ENCODE measurements around the gene TUBGCP2. TPM values are rescaled to one million over a fixed set of nuclear protein-coding genes. Genes with fewer than 3 reads are reported as not detected.

TUBGCP2 gene
- total RNA-seq, 1 donor from 2014 or later, result 55.9 TPM

DNA sequence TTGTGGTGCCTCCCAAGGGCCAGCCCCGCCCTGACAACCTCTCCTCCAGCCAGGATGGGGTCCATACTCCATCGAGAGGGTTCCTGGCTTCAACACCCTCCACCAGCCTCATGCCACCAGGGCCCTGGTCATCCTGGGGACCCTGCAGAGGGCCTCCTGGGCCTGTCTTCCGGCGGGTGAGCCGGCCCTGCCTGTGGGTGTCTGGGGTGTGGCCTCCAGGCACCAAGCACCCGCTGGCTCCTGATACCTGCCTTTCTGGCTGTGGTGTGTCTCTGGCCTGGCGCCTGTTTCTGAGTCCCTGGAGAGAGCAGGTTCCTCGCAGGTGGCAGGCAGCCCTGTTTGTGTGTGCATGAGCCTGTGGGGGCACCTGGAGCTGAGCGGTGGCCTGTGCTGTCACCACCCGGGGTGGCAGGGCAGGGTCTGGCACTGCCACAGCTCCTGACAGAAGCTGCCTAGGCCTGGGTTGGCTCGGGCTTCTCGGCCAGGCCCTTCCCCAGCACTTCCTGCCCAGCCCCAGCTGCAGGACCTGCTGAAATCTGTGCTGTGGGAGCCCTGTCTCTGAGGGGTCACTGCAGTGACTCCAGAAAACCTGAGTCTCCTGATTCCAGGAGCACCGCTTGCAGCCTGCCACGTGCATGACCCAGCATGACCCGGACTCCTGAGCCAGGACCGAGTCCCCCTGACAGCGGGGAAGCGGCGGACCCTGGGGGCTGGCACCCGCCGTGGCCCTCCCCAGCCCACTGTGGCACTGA, 50.4 kb downstream of the TUBGCP2 start:
- DNase-seq (ENCODE audit: low spot score) (no peak), ATAC-seq (peak; percentile 0)
- intact Hi-C loops (cut with DNase I), result no loop called here

DNA sequence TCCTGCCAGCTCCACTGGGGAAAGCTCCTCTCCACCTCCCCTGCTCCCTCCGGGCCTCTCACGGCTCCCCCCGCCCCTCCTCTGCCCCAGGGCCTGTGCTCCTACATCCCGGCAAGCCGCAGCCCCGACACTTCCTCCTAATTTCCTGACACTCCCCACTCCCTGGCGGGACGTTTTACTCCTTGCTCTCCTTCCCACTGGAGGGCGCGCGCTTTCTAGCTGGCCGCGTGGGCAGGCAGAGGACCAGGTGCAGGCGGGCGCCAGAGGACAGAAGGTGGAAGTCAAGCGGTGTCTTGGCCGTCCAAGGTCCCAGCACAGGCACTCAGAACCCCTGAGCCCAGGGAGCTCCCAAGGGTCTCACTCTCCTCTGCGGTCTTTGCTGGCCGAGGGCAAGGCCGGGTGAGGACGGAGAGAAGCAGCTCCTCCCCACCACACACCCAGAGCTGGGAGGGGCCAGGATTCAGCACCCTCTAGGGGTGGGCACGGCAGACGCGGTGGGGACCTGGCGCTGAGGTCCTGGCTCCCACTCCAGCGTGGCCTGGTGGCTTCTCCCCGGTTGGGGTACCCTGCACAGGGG, 51.1 kb downstream of the TUBGCP2 start:
- ATAC-seq (peak; percentile 14), DNase-seq (ENCODE audit: low spot score) (peak; percentile 80)
- intact Hi-C loops (cut with DNase I), result no loop called here

DNA sequence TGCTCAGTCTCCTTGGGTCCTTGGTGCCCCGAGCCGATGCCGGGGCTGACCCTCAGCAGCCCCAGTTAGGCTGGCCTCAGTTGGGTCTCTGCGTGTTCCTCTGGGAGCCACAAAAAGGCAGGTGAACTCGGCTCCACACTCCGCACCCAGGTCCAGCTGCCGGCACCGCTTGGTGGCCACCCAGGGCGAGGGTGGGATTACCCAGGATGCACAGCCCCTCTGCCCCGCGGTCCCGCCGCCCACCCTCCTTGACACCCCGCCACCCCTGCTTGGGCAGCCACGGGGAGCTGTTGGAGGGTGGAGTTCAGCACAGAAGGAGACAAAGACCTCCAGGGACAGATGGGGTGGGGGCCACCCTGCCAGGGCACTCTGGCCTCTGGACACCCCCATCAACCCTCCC, 53.3 kb downstream of the TUBGCP2 start:
- ATAC-seq, result no peak
- intact Hi-C loops (cut with DNase I), result no loop called here
- no peak for DNase-seq (ENCODE audit: low spot score)

DNA sequence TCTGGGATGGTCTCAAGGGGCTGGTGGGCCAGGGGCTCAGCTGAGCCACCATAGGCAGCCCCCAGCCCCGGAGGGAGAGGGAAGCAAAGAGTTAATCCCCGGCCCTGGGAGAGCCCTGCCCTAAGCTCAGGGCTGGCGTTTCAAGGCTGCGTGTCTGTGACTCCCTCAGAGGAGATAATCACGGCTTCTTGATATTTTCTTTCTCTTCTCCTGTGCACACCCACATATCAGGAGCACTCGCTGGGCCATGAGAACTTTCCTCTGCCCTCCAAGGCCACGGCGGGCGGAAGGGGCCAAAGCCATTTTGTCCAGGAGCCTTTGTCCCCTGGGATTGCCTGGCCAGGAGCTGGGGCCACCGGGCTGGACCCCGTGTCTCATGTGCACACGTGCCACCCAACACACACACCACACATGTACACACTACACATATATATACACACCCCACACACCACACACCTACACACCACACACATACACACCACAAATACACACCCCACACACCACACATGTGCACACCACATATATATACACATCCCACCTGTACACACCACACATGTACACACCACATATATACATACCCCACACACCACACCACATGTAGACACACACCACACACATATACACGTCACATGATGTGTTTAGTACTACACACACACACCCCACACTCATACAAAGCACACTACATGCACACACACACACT, 54.1 kb downstream of the TUBGCP2 start:
- no peak for DNase-seq (ENCODE audit: low spot score)
- intact Hi-C loops (cut with DNase I), result no loop called here
- no peak for ATAC-seq

DNA sequence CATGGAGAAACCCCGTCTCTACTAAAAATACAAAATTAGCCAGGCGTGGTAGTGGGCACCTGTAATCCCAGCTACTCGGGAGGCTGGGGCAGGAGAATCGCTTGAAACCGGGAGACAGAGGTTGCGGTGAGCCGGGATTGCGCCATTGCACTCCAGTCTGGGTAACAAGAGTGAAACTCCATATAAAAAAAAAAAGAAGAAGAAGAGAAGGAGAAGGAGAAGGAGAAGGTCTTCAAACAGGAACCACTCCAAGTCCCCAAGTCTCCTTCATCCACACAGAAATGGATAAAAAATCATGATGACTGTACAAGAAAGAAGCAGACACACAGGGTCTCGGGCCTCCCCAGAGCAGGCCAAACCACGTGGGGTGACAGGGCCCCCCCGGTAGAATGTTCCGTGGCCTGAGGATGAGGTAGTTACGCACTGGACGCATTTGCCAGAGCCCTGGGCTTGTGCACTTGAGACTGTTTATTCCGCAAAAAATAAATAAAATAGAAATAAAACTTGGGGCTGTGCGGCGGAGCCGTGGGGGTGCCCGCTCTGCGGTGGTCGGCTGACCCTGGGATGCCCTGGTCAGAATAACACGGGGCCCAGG, 55.2 kb downstream of the TUBGCP2 start:
- no peak for ATAC-seq
- no peak for DNase-seq (ENCODE audit: low spot score)
- intact Hi-C loops (cut with DNase I), result no loop called here

DNA sequence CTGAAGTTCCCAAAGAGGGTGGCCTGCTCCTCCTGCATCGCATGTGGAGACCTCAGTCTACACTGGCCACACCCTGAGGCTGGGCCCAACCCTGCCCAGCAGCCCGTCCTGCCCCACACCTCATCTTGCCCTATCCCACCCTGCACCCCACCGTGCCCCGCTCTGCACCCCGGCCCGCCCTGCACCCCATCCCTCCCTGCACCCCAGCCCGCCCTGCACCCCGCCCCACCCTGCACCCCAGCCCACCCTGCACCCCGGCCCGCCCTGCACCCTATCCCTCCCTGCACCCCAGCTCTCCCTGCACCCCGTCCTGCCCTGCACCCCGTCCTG, 56.5 kb downstream of the TUBGCP2 start:
- ATAC-seq (no peak), DNase-seq (ENCODE audit: low spot score) (no peak)
- intact Hi-C loops (cut with DNase I), result no loop called here

DNA sequence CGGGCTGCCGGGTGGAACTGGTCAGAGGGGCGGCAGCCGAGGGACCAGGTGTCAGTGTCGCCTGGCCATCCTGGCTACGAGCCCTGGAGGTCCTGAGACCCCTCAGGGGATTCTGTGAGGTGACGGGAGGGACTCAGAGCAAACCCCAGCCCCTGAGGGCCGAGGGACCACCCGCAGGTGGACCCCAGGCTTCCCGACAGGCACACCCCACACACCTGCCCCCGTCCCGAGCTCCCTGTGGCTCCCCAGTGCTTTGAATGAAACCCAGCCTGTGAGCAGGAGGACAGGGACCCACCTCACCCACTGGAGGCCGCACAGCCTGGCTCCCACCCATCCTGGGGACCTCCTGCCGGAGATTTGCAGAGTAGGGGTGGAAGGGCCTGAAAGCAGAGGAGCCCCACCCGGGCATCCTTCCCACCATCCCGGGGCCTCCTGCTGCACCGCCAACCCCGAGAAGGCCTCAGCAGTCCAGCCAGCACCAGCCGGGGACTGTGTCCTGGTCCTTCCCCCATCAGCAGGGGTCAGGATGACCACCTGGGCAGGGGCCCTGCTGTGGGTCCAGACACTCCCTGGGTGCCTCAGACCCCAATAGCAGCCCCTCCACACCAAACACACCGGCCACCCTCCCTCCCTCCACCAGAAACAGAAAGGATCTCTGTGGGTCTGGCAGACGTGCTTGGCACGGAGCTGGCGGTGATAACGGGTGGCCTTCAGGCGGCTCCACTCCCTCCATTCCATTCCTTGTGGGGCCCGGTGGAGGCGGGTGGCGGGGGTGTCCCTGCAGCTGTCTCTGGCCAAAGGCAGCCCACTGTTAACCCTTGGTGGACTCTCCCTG, 57.1 kb downstream of the TUBGCP2 start:
- DNase-seq (ENCODE audit: low spot score), result no peak
- no peak for ATAC-seq
- intact Hi-C loops (cut with DNase I), result no loop called here

DNA sequence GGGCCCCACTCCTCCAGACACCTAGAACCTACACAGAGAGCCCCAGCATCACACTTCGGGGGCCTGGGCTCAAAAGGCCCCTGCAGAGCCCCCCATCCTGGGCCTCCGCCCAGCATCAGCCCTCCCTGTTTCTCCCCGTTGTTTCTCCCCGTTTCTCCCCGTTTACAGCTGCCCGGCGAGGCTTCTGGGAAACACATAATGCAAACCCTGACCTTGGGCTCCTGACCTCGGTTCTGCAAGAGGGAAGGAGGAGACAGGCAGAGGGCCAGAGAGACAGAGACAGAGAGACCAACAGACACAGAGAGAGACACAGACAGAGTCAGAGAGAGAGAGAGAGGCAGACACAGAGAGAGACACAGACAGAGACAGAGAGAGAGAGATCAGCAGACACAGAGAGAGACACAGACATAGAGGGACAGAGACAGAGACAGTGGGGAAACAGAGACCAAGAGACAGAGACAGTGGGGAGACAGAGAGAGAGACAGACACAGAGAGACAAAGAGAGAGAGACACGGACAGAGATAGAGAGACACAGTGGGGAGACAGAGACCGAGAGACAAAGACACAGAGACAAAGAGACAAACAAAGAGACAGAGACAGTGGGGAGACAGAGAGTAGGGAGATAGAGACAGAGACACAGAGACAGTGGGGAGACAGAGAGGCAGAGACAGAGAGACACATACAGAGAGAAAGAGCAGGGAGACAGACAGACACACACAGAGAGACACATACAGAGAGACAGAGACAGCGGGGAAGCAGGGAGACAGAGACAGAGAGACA, 58.5 kb downstream of the TUBGCP2 start:
- ATAC-seq, result no peak
- DNase-seq (ENCODE audit: low spot score), result no peak
- intact Hi-C loops (cut with DNase I), result no loop called here

DNA sequence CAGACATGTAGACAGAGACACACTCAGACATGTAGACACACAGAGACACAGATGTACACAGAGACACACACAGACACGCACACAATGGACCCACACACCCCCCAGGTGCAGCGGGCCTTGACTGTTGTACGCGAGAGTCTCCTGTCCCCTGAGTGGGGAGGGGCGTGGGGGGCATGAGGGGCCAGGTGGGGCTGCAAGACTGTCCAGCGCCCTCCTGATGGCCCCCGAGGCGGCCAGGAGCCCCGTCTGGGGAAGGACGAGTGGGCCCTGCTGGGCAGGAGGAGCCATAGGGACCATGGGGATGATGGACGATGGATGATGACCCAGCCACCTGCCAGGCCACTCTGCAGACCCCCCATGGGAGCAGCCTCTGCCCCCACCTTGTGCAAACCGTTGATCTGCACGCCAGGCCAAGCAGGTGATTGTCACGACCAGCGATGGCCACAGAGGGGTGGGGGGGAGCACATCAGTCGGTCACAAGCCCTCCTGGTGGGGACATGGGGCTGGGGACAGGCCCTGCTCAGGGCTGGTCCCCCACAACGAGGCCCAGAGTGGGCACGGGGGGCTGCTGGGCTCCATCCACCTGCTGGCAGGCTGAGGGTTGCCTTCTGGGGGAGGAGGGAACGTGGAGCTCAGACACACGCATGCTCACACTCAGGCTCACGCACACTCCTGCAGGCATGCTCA, 59.4 kb downstream of the TUBGCP2 start:
- no peak for DNase-seq (ENCODE audit: low spot score)
- intact Hi-C loops (cut with DNase I), result no loop called here
- ATAC-seq, result no peak

DNA sequence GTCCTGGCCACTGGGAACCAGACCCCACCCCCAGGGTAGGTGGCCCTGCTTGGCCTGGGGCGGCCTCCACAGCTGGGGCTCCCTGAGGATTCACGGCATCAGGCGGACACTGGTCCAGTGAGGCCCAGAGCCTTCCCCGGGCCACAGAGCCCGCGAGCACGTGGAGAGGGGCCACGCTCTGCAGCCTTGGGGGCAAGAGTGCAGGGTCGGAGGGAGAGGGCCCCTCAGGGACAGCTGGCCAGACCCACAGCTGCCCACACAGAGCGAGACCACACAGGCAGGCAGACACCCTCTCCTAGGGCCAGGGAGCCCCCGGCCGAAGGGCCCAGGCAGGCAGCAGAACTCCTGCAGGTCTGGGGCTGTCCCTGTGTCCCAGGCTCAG, 60.3 kb downstream of the TUBGCP2 start:
- ATAC-seq (no peak), DNase-seq (ENCODE audit: low spot score) (no peak)
- intact Hi-C loops (cut with DNase I), result no loop called here

DNA sequence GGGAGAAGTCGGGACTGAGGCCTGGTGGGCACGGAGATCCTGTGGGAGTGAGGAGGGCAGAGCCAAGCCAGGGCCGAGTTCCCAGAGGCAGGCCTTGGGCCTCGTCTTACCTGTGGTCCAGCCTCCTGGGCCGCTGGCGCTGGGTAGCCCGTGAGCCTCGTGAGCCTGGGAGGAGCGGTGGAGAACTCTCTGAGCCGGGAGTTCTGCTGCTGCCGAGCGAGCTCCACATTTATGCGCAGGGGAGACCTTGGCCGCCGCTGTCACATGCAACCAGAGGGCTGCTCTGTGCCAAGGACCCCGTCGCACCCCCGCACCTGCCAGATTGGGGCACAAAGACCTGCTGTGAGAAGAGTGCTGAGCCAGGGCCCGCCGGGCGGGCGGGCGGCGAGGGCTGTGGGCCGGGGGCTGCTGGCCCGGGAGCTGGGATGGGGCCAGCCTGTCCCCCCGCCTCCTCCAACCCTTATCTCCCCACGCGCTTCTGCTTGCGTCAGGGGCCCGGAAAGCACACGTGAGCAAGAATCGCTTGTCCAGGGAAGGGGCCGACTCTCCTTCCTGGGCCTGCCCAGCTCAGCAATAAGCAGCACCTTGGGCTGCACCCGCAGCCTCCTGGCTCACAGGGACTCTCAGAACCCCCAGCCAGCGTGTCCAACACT, 60.9 kb downstream of the TUBGCP2 start:
- intact Hi-C loops (cut with DNase I), result no loop called here
- ATAC-seq, result no peak
- no peak for DNase-seq (ENCODE audit: low spot score)

DNA sequence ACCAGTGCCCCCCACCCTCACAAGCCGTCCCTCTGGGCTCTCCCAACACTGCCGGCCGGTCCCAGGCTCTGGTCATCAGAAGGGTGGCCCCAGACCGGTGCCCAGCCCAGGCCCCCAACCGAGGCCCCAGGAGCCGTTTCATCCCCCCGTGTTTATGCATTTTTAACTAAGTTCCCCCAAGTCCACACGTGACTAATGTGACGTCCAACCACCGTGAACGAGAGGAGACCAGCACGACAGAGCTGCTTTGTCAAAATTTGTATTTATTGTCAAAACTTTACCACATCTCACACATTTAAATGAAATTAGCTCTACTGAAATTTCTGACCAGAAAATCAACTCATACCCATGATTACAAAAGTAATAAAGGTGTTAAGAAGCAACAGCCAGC, 62.4 kb downstream of the TUBGCP2 start:
- ATAC-seq (no peak), DNase-seq (ENCODE audit: low spot score) (no peak)
- intact Hi-C loops (cut with DNase I), result no loop called here

DNA sequence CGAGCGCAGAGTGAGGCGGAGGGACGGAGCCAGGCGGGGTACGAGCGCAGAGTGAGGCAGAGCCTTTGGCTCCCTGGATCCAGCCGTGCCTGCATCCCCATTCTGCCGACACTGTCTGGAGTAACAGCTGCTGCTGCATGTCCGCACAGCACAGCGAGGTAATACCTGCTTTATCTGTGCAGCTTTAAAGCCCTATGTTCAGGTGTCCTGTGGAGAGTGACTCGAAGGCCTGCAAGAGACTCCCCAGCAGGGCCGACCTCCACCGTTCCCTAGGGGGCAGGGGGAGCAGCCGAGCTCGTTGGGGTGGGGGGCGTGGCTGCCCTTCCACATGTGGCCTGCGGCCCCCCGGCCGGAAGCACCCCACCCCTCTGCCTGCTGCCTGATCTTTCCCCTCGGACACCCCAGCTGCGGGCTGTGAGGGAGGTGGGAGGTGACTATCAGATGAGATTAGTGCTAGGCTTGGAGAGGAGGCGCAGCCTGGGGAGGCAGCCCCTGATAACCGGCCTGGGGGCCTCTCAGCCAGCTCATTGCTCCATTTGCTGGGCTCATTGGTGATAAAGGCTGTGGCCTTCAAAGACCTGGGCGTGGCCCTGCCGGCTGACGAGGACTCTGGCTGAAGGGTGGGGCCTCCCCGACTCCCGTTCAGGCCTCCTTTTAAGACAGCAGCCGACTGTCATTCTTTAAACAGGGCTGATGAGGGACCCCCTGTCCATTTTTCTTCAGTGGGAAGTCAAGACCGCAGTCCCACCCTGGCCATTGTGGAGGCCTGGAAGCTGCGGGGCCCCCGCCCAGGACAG, 63.0 kb downstream of the TUBGCP2 start:
- DNase-seq (ENCODE audit: low spot score), result no peak
- intact Hi-C loops (cut with DNase I), result no loop called here

DNA sequence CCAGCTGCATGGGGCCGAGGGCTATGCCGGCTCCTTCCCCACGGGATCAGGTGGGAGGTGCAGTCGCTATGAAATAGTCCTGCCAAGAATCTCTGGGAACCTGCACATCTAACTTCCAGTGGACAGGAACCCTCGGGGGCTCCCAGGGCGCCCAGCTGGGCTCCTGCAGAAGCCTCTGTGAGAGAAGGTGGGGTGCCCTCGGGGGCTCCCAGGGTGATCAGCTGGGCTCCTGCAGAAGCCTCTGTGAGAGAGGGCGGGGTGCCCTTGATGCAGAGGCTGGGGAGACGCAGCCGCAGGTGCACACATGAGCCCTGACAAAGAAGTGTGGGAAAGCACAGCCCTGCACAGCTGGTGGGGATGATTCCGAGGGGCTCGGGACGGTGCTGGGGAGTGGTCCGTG, 65.1 kb downstream of the TUBGCP2 start:
- ATAC-seq (no peak), DNase-seq (ENCODE audit: low spot score) (no peak)
- intact Hi-C loops (cut with DNase I), result no loop called here

More for the DNA sequence above, 63.0 kb downstream of the TUBGCP2 start:
- no peak for ATAC-seq

DNA sequence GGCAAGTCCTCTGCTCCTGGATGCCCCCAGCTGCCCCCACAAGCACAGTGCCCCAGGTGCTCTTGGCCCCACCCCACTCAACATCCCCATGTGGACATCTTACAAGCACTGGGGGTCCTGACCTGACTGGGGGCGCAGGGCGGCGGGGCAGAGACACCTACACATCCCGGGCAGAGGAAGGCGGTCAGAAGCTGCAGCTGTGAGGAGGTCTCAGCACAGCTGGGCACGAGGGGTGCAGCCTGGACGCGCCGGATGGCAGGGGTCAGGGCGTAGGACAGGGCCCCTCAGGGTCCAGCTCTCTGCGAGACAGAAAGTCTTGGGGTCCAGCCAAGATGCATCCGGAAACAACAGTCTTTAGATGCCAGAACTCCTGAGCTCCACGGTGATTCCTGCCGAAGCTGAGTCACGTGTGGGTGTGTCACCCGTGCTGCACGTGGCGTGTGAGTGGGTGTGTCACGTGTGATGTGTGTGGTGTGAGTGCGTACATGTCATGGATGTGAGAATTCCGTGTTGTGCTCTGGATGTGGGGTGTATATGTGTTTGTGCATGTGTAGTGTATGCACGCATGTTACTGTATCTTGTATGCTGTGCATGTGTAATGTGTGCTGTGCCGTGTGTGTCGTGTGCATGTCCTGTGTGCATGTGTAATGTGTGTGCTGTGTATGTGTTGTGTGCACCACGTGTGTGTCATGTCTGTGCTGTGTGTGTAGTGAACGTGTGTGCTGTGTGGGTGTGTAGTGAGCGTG, 65.9 kb downstream of the TUBGCP2 start:
- no peak for ATAC-seq
- DNase-seq (ENCODE audit: low spot score), result no peak
- intact Hi-C loops (cut with DNase I), result no loop called here

DNA sequence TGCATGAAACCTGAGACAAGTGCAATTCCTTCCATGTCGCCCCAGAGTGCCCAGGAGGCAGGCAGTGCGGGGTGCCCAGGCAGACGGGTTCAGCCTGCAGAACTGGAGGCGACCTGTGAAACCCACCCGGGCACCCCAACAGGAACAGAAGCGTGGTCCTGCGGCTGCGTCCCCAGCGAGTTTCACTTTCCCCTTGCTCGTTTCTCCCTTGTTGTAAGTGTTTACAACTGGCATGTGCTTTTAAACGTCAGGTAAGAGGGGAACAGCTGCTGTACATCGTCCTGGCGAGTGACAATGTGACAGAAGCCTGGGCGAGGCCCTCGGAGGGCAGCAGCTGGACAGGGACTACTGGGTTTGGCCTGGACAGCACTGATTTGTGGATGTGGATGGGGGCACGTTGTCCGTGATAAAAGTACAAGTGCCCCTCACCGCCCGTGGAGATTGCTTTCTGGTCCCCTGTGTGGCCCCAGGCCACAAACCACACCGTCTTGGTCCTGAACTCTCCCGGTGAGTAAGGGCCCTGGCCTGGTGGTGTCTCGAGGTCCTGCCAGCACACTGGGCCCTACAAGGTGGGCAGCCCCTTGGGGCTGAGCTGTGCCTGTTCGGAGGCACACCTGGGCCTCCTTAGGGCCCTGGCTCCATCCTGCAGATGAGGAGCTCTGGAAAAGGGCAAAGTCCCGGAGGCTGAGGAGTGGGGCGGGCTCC, 67.0 kb downstream of the TUBGCP2 start:
- intact Hi-C loops (cut with DNase I), result no loop called here
- no peak for ATAC-seq
- no peak for DNase-seq (ENCODE audit: low spot score)

Data from sciatic nerve (tissue), 2 donors.